OCI-LY3 (cell line): ENCODE measurements around the gene TBC1D2B.
"Not testable (repeated sequence)": the region's sequence is repeated elsewhere in the genome, so short reads cannot be mapped to it uniquely, and the experiment has no call there.

ENCODE experiments used
- H2AFZ ChIP-seq: fragments of 200-600, 300-600 bp; shearing (Covaris generic); 2 replicates; pipeline ENCODE4 v1.6.0; 2014; ENCODE audit warnings: antibody characterized with exemption, low read depth, low read length
- H3K27ac ChIP-seq: fragments of 200-600, 300-600 bp; sonication (generic); 2 replicates; pipeline ENCODE4 v1.5.1; 2014; ENCODE audit warnings: mild to moderate bottlenecking, low read length, moderate library complexity, mixed read lengths
- H3K27me3 ChIP-seq: fragments of 200-600, 300-600 bp; sonication (generic); 2 replicates; pipeline ENCODE4 v1.6.1; 2014; ENCODE audit warnings: low read depth, low read length, mixed read lengths
- H3K36me3 ChIP-seq: fragments of 200-600, 300-600 bp; sonication (generic); replicated peaks from 2 replicates; pipeline ENCODE3; 2014; ENCODE audit warnings: low read depth, low read length, mixed read lengths
- H3K4me1 ChIP-seq: fragments of 300-600, 200-600 bp; sonication (generic); 2 replicates; pipeline ENCODE4 v1.6.1; 2014; ENCODE audit warnings: low read length, mixed read lengths
- H3K4me2 ChIP-seq: fragments of 200-600, 300-600 bp; sonication (generic); 2 replicates; pipeline ENCODE4 v1.6.1; 2014; ENCODE audit warnings: low read length, mixed read lengths
- H3K4me3 ChIP-seq: fragments of 300-600, 200-600 bp; sonication (generic); 2 replicates; pipeline ENCODE4 v1.5.1; 2014; ENCODE audit warnings: antibody characterized with exemption, mild to moderate bottlenecking, low read length, moderate library complexity
- H3K79me2 ChIP-seq: fragments of 300-600, 200-600 bp; shearing (Covaris generic); 2 replicates; pipeline ENCODE4 v1.6.1; 2014; ENCODE audit warnings: mild to moderate bottlenecking, low read length, mixed read lengths
- H3K9ac ChIP-seq: fragments of 300-600, 200-600 bp; shearing (Covaris generic); 2 replicates; pipeline ENCODE4 v1.6.0; 2014; ENCODE audit warnings: mild to moderate bottlenecking, low read length, moderate library complexity
- H3K9me3 ChIP-seq: fragments of 200-600, 300-600 bp; shearing (Covaris generic); 2 replicates; pipeline ENCODE4 v1.6.1; 2014; ENCODE audit warnings: low read length, mixed read lengths; ENCODE audit not compliant: insufficient read depth
- H4K20me1 ChIP-seq: fragments of 200-600, 300-600 bp; sonication (generic); 2 replicates; pipeline ENCODE4 v1.6.1; 2016; ENCODE audit warnings: low read length, mixed read lengths; ENCODE audit not compliant: insufficient read depth
- EZH2phosphoT487 ChIP-seq: fragments of 200-600 bp; shearing (Covaris generic); IDR thresholded peaks from 2 replicates; pipeline ENCODE4 v1.6.1; 2018; ENCODE audit warnings: antibody characterized with exemption, mixed run types, low read depth
- TF ChIP-seq, protein P1 (sequence below): fragments of 200-600, 300-600 bp; sonication (generic); IDR thresholded peaks from 2 replicates; pipeline ENCODE4 v1.5.1; 2014; ENCODE audit warnings: antibody characterized with exemption, low read length, low read depth

TBC1D2B gene

DNA sequence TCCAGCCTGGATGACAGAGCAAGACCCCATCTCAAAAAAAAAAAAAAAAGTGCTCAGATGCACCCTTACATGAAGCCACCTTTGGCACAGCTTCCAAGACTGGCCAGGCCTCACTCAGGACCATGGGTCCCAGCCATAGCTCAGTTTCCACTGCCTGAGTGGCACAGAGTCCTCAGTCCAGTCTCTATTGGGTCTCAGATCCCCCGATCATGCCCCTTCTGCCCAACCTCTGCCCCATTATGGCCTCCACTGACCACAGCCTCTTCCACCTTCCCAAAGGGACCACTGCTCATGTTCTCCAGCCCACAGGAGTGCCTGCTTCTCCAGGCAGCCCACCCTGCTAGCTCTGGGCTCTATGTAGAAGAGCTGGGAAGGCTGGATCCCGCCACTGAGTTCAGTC, 127.0 kb downstream of the TBC1D2B start:
- H3K9ac ChIP-seq, H3K9me3 ChIP-seq, H3K27ac ChIP-seq, H4K20me1 ChIP-seq, H3K36me3 ChIP-seq, H3K27me3 ChIP-seq, H2AFZ ChIP-seq, H3K4me1 ChIP-seq, H3K79me2 ChIP-seq, H3K4me3 ChIP-seq, H3K4me2 ChIP-seq: not testable (repeated sequence)

DNA sequence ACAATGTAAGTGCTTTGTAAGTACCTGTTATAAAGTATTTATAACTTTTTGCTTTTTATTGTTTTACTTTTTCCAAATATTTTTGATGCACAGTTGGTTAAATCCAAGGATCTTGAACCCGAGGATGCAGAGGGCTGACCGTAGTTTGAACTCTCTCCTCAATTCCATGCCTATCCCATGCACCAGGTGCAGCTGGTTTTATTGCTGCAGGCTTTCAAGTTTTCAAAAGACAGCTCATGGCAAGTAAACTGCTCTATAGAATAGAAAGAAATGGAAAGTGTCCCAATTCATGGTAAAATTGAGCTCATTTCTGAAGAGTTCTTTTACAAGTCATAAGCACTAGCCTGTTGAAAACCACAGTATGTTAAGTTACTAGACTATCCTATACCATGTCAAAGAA, 131.9 kb downstream of the TBC1D2B start:
- no peak overlapping the region for H3K4me3 ChIP-seq
- H3K27ac ChIP-seq, result no peak overlapping the region
- H3K27me3 ChIP-seq, result peaks cover 10% of the 10 kb centered on the region
- no peak overlapping the region for H3K9ac ChIP-seq
- no peak overlapping the region for H2AFZ ChIP-seq
- H3K36me3 ChIP-seq, result no peaks in the 10 kb centered on the region
- H3K9me3 ChIP-seq, result no peaks in the 10 kb centered on the region
- no peaks in the 10 kb centered on the region for H3K79me2 ChIP-seq
- H3K4me1 ChIP-seq, result no peaks in the 10 kb centered on the region
- TF ChIP-seq, protein P1, sequence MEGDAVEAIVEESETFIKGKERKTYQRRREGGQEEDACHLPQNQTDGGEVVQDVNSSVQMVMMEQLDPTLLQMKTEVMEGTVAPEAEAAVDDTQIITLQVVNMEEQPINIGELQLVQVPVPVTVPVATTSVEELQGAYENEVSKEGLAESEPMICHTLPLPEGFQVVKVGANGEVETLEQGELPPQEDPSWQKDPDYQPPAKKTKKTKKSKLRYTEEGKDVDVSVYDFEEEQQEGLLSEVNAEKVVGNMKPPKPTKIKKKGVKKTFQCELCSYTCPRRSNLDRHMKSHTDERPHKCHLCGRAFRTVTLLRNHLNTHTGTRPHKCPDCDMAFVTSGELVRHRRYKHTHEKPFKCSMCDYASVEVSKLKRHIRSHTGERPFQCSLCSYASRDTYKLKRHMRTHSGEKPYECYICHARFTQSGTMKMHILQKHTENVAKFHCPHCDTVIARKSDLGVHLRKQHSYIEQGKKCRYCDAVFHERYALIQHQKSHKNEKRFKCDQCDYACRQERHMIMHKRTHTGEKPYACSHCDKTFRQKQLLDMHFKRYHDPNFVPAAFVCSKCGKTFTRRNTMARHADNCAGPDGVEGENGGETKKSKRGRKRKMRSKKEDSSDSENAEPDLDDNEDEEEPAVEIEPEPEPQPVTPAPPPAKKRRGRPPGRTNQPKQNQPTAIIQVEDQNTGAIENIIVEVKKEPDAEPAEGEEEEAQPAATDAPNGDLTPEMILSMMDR, result no peak
- no peak for TF ChIP-seq EZH2phosphoT487
- H3K4me2 ChIP-seq, result no peak overlapping the region
- no peaks in the 10 kb centered on the region for H4K20me1 ChIP-seq
